NCI-H1694 (cell line): ENCODE data around the gene FBN3.

Experiments
- DNase-seq: peaks from one replicate; lab custom pipeline; 2025; lab: John Stamatoyannopoulos, UW

The FBN3 gene

DNA sequence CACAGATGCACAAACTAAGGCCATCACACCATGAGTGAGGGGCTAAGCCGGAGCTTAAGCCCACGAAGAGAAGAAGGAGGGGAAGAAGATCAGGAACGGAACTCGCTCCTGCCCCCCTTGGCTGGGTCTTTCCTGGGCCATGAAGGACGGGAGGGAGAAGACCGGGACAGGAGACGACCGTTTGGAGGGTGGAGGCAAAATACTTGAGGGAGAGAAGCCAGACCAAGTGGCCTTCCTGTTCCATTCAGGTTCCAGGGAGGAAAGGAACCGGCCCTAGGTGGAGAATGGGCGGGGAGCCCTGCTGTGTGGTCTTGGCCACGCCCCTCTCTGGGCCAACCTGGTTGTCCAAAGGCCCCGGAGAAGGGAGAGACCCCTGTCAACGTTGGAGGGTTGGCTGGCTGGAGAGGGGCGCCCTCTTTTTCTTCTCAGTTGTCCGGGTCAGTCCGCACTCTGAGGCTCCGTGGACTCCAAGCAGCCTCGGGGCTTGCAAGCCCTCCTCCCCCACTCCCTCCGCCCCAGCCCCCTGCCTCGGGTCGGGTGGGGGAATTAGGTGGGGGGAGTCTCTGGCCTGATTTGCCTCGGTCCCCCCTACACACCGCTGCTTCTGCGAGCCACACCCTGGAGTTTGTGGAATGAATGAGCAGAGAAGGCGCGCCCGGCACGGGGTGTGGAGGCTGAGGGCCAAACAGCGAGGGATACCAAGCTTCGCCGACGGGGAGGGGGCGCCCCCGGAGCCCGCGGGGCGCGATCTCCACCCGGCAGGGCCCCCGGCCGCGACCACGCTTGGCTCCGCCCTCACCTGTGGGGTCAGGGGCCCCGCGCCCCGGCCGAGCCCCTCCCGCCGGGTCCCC, 757 bp downstream of the FBN3 start:
- peak; percentile 9 for DNase-seq

DNA sequence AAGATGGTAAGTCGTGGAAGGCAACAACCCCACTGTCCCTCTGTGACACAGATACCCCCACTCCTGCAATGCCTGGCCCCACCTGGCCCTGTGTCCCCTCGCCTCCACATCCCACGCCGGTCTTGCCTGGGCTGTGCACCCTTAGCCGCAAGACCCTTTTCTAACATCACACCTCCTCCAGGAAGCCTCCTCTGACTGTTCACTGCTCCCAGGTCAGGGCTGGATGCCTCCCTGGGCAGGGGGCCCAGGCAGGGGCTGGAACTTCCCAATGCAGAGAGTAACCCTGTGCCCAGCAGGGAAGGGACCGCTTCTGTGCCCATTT, 1.3 kb downstream of the FBN3 start:
- no peak for DNase-seq

DNA sequence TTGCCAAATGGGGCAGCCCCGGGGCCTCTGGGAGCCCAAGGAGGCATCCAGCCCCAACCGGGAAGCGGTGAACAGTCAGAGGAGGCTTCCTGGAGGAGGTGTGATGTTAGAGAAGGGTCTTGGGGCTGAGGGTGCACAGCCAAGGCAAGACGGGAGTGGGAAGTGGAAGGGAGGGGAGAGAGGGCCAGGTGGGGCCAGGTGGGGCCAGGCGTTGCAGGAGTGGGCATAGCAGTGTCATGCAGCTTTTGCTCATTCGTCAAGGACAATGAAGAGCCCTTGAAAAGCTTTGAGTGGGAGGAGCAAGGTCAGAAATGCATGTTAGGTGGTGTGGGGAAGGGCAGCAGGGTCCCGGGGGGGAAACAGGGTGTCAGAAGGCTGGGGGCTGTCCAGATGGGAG, 1.8 kb downstream of the FBN3 start:
- no peak for DNase-seq

DNA sequence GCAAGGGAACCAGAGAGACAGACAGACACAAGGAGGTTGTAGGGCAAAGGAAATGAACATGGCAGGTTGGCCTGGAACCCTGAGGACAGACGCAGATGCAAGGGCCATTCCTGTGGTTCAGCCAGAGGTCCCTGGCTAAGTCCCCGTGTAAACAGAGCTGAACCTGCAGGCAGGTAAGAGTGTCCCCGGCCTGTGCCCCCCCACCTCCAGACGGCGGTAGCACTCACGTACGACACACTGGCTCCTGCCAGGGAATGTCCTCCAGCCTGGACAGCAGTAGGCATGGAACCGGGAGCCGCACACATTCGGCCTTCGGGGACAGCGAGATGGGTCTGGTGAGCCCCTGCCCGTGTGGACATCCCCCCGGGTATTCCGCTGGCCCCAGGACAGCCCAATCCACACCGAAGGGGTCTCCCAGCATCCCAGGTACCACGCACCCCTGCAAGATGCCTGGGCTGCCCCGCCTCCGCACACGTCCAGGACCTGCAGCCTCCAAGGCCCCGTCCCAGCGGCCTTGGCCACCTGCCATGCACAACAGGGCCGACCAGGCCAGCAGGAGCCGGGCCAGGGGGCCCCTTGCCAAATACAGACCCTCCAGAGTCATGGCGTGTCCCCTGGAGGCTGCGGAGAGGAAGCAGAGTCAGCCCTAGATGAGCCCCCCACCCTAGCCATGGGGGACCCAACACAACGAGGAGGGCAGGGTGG, 2.4 kb downstream of the FBN3 start:
- no peak for DNase-seq

DNA sequence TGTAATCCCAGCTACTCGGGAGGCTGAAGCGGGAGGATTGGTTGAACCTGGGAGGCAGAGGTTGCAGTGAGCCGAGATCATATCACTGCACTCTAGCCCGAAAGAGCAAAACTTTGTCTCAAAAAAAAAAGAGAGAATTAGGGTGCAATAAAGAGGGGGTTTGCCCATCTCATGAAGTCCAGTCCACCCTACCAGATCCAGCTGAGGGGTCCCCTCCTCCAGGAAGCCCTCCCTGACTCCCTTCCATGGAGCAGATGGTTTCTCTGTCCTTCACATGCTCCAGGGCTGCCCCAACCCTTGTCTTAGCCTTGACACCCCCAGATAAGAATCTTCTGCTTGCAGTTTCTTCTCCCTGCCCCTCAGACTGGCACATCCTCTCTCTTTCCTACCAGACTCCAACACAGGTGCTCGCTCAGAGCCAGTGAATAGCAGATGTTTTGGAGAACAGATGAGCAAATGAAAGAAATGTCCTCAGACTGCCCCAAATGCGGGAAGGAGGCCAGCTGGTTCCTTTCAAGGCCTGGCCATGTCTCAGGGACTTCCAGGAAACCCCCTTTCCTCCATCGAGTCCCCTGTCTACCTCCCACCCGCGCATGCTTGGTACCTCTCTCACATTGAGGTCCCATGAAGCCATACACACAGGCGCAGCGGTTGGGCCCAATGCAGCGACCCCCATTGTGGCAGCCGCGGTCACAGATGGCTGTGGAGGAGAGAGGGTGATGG, 5.0 kb downstream of the FBN3 start:
- no peak for DNase-seq

DNA sequence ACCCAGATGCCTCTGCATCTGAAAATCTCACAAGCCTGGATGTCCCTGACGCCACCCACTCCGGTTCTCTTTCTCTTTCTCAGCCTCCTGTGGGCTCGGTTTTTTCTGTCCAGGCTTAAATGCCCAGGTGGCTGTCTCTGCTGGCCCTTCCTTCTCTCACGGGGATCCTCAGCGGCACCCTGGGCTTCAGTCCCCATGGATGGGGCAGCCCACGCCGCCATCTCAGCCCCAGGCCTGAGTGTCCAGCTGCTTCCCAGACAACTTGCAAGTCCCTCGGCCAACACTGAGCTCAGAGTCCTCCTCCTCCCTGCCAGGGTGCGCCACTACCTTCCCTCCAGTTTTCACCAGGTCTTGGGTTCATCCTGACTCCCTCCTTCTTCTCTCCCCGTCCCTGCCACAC, 6.4 kb downstream of the FBN3 start:
- DNase-seq, result no peak

DNA sequence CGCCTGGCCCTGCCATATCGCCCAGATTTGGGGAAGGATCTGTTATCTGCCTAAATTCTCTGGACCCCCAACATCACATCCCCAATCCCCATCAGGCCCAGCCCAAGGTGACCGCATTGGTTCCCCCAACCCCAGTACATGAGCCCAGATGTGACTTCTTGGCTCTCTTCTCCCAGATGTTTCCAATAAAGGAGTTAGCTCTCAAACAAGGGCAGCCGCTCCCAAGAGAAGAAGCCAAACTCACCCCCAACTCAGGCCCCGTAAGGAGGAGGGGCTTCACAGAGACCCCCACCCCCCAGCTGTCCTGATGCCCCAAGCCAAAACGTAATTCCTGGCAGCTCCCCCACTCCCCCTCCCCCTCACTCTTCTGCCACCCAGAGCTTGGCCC, 6.9 kb downstream of the FBN3 start:
- DNase-seq, result no peak

DNA sequence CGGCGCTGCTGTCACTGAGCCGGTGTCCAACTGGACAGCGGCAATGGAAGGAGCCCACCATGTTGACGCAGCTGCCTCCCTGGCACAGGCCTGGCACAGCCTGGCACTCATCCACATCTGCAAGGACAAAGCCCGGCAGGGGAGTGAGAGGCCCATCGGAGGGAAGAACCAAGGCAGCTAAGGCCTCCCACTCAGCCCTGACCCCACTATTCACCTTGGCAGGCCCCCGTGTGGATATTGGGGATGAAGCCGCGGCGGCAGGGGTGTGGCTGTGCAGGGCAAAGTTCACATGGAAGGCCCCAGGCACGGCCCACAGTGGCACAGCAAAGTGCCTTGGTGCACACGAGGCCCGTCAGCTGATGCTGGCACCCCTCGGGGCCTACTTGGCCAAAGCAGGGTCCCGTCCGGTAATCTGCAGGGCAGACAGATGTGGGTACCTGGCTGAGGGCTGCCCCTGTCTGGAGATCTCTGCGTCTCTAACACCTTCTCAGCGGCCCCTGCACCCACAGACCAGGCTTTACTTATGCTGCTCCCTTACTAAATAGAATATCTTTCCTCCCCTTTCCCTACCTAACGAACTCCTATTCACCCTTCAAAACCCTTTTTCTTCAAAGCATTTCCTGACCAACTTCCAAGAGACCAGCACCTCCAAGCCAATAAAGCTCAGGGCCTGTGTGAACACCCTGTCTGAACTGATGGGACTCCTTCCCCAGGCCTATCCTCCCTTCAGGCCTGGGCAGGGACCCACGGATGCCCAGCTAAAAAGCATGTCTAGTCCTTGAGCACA, 7.5 kb downstream of the FBN3 start:
- no peak for DNase-seq

DNA sequence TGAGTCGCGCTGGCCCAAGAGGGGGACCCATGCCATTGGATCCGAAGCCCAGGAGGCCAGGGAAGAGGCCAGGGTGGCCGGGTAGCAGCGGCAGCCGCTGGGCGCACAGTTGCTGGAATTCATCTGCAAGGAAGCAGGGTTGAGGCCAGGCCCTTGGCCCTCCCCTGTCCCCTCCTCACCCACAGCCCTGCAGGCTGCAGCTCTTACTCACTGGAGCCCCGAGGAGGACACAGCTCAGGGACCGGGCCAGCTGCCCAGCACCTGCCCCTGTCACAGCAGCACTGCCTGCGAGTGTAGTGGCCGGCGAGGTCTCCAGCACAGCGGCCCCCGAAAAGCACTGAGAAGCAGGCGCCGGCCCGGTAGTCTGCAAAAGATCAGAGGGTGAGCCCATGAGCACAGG, 11.2 kb downstream of the FBN3 start:
- DNase-seq, result no peak

DNA sequence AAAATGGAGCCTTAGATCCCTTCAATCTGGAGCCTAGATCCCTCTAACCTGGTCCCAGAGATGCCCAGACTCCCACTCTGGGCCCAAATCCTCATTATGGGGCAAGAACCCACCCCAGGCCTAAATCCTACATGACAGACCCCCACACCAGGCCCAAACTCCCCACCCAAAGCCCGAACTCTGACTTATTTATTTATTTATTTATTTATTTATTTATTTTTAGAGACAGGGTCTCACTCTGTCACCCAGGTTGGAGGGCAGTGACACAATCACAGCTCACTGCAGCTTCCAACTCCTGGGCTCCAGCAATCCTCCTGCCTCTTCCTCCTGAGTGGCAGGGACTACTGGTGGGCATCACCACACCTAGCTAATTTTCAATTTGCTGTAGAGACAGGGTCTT, 12.0 kb downstream of the FBN3 start:
- DNase-seq, result no peak

DNA sequence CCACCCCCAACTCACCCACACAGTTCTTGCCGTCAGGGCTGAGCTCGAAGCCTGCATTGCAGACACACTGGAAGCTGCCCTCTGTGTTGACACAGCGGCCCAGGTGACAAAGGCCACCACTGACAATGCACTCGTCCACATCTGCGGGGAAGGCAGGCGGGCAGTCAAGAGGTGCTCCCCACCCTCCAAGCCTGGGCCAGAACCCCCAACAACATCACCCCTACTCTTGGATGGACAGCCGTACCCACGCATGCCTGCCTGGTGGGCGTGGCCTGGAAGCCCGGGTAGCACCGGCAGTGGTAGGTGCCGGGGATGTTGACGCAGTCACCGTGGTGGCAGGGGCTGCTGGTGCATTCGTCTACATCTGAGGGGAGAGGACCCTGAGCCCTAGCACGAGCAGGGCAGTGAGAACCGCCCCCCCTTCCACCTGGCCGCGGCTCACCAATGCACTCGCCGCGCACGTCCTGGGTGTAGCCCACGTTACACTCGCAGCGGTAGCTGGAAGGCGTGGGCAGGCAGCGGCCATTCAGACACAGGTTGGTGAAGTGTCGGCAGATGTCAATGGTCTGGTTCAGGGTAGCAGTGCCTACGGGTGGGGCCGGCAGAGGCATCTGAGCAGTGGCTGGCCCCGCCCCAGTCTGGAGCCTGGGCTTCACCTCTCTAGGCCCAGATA, 13.3 kb downstream of the FBN3 start:
- no peak for DNase-seq

DNA sequence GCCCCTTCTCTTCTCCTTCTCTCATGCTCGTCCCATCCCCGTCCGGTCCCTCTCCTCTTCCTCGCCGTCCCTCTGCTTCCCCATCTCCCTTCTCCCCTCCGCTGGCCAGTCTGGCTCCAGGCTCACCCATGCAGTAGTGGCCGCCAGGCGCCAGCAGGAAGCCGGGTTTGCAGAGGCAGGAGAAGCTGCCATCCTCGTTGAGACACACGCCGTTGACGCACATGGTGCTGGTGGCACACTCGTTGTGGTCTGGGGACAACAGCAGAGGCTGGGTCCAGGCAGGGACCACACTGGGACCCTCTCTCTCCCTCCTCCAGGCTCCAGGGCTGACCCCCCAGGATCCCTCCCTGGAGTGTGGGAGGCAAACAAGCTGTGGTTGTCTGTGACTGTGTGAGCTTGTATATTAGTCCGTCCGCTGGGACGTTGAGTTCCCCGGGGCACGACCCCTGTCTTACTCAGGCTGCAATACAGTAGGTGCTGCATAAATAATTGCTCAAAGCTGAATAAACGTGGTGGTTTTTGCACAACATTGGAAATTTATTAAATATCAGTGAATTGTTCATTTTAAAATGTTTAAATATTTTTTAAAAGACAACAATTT, 16.4 kb downstream of the FBN3 start:
- DNase-seq, result no peak

DNA sequence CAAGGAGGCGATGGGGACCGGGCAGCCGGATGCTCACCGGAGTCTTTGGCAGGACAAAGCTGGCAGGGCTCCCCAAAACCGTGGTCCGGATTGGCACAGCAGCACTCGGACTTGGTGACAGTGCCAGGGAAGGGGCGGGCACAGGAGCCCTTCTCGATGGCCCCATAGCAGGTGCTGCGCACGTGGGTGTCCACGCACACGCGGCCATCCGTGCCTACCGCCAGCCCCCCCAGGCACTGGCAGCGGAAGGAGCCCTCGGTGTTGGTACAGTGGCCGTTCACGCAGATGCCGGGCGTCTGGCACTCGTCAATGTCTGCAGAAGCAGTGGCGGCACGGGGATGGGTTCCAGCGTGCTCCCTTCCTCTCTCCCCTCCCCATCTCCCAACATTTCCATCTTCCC, 17.9 kb downstream of the FBN3 start:
- no peak for DNase-seq

DNA sequence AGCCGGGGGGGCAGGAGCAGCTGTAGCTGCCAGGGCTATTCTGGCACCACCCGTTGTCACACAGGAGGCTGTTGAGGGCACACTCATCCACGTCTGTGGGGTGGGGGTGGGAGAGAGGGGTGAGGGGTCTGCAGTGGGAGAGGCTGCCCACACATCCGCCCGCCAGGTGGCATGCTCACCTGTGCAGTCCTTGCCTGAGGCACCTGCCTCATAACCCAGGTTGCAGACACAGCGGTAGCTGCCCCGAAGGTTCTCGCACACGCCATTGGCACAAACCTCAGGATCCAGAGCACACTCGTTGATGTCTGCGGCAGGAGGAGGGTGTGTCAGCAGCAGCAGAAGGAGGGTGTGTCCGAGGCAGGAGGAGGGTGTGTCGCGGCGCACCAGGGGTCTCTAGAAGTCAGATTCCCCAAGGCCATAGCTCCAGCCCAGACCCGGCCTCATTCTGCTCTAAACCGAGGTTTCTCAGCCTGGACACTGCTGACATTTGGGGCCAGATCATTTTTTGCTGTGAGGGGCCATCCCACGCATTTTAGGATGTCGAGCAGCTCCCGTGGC, 20.3 kb downstream of the FBN3 start:
- DNase-seq, result no peak

DNA sequence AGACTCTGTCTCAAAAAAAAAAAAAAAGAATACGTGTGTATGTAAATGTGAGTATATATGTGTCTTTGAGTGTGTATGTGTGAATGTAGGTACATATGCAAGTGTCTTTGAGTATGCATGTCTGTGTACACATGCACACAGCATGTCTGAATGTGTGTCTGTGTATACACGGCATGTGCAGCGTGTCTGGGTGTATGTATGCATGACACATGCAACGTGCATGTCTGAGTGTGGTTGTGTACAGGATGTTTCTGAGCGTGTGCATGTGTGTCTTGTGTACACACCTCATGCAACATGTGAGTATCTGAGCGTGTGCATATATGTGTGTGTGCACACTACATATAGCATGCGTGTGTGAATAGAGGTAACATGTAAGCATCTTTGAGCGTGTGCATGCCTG, 20.8 kb downstream of the FBN3 start:
- no peak for DNase-seq

DNA sequence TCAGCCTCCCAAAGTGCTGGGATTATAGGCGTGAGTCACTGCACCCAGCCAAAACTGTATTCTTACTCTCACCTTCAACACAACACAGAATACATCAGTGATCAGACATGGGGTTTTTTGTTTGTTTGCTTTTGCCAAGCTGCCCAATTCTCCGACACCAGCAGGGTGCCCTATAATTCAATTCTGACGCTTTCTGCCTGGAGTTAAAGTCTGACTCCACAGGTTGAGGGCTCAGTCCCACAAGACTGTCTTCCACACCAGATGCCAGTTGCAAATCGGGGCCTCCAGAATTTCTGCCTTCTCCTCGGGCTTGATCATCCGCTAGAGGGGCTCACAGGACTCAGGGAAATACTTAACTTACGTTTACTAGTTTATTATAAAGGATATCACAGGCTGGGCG, 22.1 kb downstream of the FBN3 start:
- DNase-seq, result no peak

DNA sequence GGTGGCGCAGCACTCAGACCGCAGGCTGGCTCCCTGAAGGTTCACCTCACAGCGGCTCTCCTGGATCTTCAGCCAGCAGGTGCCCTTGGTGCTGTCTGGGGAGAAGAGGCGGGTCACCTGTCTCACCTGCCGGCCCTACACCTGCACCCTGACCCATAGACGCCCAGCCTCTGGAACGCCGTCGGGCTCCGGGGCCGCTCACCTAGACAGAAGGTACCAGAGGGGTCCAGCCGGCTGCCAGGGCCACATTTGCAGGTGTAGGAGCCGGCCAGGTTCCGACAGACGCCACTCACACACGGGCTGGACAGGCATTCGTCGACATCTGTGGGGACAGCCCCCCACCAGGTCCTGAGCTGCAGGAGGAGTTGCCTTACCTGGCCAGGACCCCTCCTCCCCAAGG, 22.9 kb downstream of the FBN3 start:
- no peak for DNase-seq

DNA sequence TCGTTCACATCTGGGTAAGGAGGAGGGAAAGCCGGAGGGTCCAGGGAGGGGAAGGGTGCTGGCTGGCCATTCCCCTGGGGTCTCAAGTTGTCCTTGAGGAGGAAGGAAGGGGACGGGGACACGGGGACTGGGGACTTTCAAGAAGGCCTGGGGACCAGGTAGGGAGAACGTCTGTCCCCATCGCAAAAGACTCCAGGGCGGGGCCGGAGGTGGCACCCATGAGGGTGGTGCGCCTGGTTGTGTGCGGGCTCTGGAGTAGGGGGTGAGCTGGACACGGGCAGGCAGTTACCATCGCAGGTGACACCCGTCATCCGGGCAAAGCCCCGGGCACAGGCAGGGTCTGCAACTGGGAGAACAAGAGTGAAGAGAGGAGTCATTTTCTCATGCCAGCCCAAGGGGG, 23.4 kb downstream of the FBN3 start:
- no peak for DNase-seq

DNA sequence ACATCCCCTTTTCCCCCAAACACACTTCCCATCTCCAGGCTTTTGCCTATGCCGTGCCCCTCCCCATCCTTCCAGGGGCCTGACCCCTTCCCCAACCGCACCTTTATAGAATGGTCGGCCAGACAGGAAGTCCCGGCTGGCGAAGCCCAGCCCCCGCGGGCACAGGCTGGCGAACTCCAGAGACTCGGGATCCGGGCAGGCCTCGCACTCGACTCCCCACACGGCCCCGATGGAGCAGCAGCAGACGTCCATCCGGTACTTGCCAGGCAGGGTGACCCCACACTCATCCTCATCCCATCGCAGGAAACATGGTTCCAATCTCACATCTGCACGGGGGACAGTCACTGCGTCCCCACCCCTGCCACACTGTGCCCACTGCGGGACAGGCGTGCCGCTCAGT, 25.7 kb downstream of the FBN3 start:
- no peak for DNase-seq

DNA sequence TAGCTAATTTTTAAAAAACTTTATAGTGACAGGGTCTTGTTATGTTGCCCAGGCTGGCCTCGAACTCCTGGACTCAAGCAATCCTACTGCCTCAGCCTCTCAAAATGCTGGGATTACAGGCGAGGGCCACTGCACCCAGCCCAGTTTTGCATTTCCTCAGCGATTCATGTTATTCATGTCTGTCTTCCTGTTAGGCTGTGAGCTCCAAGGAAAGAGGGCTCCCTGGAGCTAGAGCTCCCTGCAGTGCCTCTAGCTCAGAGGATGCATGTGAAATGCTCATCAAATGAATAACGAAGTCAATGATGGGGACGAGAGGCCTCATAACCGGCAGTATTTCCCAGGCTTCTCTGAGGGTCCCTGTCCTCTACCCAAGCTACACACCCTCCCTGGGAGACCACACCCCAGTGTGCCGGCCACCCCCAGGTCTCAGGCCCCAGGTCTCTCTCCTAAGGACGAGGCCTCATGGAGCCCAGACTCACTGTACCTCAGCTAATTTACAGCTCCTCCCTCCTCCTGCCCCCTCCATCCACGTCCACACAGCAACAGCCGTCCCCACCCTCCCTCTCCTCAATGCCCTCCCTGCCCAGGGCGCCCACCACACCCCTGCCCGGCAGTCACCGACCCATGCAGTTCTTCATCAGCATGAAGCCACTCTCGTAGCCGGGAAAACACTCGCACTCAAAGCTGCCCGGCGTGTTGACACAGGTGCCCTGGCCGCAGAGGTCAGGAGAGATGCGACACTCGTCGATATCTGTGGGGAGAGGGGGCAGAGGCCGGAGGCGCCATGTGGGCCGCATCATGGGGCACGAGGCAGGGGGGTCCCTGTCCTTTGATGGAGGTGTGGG, 28.5 kb downstream of the FBN3 start:
- no peak for DNase-seq
